ENCODE data around the gene RBMY1A1. TPM values are rescaled to one million over a fixed set of nuclear protein-coding genes. Genes with fewer than 3 reads are reported as not detected.
"Not testable (repeated sequence)": the region's sequence is repeated elsewhere in the genome, so short reads cannot be mapped to it uniquely, and the experiment has no call there.

Gene RBMY1A1
- total RNA-seq, result not detected

- H3K9me3 ChIP-seq; H3K27me3 ChIP-seq; H3K4me1 ChIP-seq; H3K4me3 ChIP-seq; H3K27ac ChIP-seq; ATAC-seq (ENCODE audit: low FRiP score in 2 of 2); DNase-seq; H3K36me3 ChIP-seq: not testable (repeated sequence)
- no CpG with 5 or more reads among the region's 28 CpGs for WGBS, 2 donors
Observed at GRCh38 chrY:21534579-21534978, at the start of gene RBMY1A1. RBMY1A1 (plus strand) TSS chrY:21534879; CDS start chrY:21536892, 2,013 bp downstream.

GRCh38 chrY:21511038-21511437, 23.6 kb upstream of the RBMY1A1 start, which contains the start of gene RBMY1B:
RBMY1B (plus strand) TSS chrY:21511338; CDS start chrY:21513351, 2,013 bp downstream.
- H3K36me3 ChIP-seq; DNase-seq; H3K27ac ChIP-seq; H3K4me1 ChIP-seq; H3K9me3 ChIP-seq; ATAC-seq (ENCODE audit: low FRiP score in 2 of 2); H3K4me3 ChIP-seq; H3K27me3 ChIP-seq: not testable (repeated sequence)
- no CpG with 5 or more reads among the region's 28 CpGs for WGBS, 2 donors

- not testable (repeated sequence) for ATAC-seq (ENCODE audit: low FRiP score in 2 of 2); H3K27me3 ChIP-seq; H3K27ac ChIP-seq; H3K9me3 ChIP-seq; DNase-seq; H3K4me1 ChIP-seq; H3K36me3 ChIP-seq; H3K4me3 ChIP-seq
- WGBS, 2 donors, result no CpG with 5 or more reads among the region's 5 CpGs
Observed at GRCh38 chrY:21559316-21559984, 24.8 kb downstream of the RBMY1A1 start.

GRCh38 chrY:21585449-21585848, 50.8 kb downstream of the RBMY1A1 start:
- TF ChIP-seq POLR2A (IDR thresholded peaks at IDR 0.05), result no peak
- no peak for TF ChIP-seq POLR2AphosphoS5 (IDR thresholded peaks at IDR 0.05)
- TF ChIP-seq CTCF (IDR thresholded peaks at IDR 0.05), result no peak
- TF ChIP-seq EP300 (IDR thresholded peaks at IDR 0.05), result no peak
- no peaks in the 10 kb centered on the region for H3K36me3 ChIP-seq
- no peaks in the 10 kb centered on the region for H3K4me1 ChIP-seq
- no peak for DNase-seq
- ATAC-seq (ENCODE audit: low FRiP score in 2 of 2), result no peak
- H3K27ac ChIP-seq, result no peak overlapping the region
- H3K9me3 ChIP-seq, result no peaks in the 10 kb centered on the region
- no peak overlapping the region for H3K4me3 ChIP-seq
- no peaks in the 10 kb centered on the region for H3K27me3 ChIP-seq
- WGBS, 2 donors, result 77% methylated on average over 6 of the region's 6 CpGs; no CpG with 5 or more reads in 1 of the 2 donors

- H3K27me3 ChIP-seq; H3K9me3 ChIP-seq; ATAC-seq (ENCODE audit: low FRiP score in 2 of 2); H3K4me3 ChIP-seq; H3K27ac ChIP-seq; DNase-seq; H3K36me3 ChIP-seq; H3K4me1 ChIP-seq: not testable (repeated sequence)
- no CpG with 5 or more reads among the region's 6 CpGs for WGBS, 2 donors
Observed at GRCh38 chrY:21586454-21586853, 51.8 kb downstream of the RBMY1A1 start.

- H3K4me3 ChIP-seq, result no peak overlapping the region
- H3K36me3 ChIP-seq, result no peaks in the 10 kb centered on the region
- DNase-seq, result no peak
- no peak overlapping the region for H3K27ac ChIP-seq
- 66% methylated on average over 6 of the region's 6 CpGs; no CpG with 5 or more reads in 1 of the 2 donors for WGBS, 2 donors
- H3K4me1 ChIP-seq, result no peaks in the 10 kb centered on the region
- no peaks in the 10 kb centered on the region for H3K27me3 ChIP-seq
- no peaks in the 10 kb centered on the region for H3K9me3 ChIP-seq
- ATAC-seq (ENCODE audit: low FRiP score in 2 of 2), result no peak
- TF ChIP-seq POLR2A (IDR thresholded peaks at IDR 0.05), result no peak
- no peak for TF ChIP-seq CTCF (IDR thresholded peaks at IDR 0.05)
- no peak for TF ChIP-seq EP300 (IDR thresholded peaks at IDR 0.05)
- TF ChIP-seq POLR2AphosphoS5 (IDR thresholded peaks at IDR 0.05), result no peak
Observed at GRCh38 chrY:21592059-21592458, 57.4 kb downstream of the RBMY1A1 start.

GRCh38 chrY:21596287-21596686, 61.6 kb downstream of the RBMY1A1 start:
- H3K36me3 ChIP-seq; H3K4me1 ChIP-seq; H3K9me3 ChIP-seq; H3K27me3 ChIP-seq; ATAC-seq (ENCODE audit: low FRiP score in 2 of 2); H3K4me3 ChIP-seq; H3K27ac ChIP-seq: not testable (repeated sequence)
- whole genome bisulfite sequencing, 2 donors, result 73% methylated on average over 5 of the region's 16 CpGs; no CpG with 5 or more reads in 1 of the 2 donors
- DNase-seq, result peak in 1 of 2 donors; percentile 6

Other genes with a start within 250 kb of the RBMY1A1 start
- not detected for gene RBMY1B, start 23.5 kb upstream of the RBMY1A1 start, total RNA-seq